C4-2B (cell line): ENCODE data around the gene VCL.

Experiments
- ZFX ChIP-seq: fragments of 450-650 bp; IDR thresholded peaks from 2 replicates; pipeline ENCODE4 v1.6.1; 2017
- TF ChIP-seq, protein P1 (sequence below): fragments of 450-650 bp; conservative IDR thresholded peaks from 2 replicates; pipeline ENCODE4 v1.5.1; 2017; ENCODE audit warnings: mild to moderate bottlenecking

GRCh38 chr10:74099420-74099819 lies 101.5 kb downstream of the VCL start:
- TF ChIP-seq, protein P1, sequence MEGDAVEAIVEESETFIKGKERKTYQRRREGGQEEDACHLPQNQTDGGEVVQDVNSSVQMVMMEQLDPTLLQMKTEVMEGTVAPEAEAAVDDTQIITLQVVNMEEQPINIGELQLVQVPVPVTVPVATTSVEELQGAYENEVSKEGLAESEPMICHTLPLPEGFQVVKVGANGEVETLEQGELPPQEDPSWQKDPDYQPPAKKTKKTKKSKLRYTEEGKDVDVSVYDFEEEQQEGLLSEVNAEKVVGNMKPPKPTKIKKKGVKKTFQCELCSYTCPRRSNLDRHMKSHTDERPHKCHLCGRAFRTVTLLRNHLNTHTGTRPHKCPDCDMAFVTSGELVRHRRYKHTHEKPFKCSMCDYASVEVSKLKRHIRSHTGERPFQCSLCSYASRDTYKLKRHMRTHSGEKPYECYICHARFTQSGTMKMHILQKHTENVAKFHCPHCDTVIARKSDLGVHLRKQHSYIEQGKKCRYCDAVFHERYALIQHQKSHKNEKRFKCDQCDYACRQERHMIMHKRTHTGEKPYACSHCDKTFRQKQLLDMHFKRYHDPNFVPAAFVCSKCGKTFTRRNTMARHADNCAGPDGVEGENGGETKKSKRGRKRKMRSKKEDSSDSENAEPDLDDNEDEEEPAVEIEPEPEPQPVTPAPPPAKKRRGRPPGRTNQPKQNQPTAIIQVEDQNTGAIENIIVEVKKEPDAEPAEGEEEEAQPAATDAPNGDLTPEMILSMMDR, result no peak
- TF ChIP-seq ZFX, result no peak
